ENCODE data around the gene SCNN1A.

DNA sequence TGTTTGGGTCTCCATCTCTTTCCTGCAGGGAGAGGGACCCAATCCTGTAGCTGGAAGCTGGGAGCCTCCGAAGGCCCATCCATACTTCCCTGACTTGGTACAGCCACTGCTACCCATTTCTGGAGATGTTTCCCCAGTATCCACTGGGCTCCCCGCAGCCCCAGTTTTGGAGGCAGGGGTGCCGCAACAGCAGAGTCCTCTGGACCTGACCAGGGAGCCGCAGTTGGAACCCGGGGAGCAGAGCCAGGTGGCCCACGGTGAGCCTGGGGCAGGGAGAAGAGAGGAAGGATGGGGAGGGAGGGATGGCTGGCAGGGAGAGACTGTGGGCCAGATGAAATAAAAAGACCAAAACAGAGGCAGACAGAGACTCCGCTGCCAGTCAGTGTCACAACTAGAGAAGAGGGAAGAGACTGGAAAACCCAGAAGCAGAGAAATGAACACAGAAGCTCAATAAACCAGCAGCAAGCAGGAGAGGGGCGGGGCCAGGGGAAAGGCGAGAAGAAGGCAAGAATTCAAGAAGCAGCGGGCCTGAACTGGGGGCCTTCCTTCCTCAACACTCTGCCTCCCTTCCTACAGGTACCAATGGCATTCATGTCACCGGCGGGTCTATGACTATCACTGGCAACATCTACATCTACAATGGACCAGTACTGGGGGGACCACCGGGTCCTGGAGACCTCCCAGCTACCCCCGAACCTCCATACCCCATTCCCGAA, 14.9 kb upstream of the SCNN1A start:
- TF ChIP-seq EZH2 (IDR thresholded peaks at IDR 0.05; ENCODE audit: low read length, unreplicated experiment) = no peak
- TF ChIP-seq, protein P1, sequence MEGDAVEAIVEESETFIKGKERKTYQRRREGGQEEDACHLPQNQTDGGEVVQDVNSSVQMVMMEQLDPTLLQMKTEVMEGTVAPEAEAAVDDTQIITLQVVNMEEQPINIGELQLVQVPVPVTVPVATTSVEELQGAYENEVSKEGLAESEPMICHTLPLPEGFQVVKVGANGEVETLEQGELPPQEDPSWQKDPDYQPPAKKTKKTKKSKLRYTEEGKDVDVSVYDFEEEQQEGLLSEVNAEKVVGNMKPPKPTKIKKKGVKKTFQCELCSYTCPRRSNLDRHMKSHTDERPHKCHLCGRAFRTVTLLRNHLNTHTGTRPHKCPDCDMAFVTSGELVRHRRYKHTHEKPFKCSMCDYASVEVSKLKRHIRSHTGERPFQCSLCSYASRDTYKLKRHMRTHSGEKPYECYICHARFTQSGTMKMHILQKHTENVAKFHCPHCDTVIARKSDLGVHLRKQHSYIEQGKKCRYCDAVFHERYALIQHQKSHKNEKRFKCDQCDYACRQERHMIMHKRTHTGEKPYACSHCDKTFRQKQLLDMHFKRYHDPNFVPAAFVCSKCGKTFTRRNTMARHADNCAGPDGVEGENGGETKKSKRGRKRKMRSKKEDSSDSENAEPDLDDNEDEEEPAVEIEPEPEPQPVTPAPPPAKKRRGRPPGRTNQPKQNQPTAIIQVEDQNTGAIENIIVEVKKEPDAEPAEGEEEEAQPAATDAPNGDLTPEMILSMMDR (conservative IDR thresholded peaks at IDR 0.05; ENCODE audit: low read depth, low read length) = no peak
- TF ChIP-seq EZH2phosphoT487 (IDR thresholded peaks at IDR 0.05; ENCODE audit: borderline replicate concordance, low read length) = no peak

All from PC-3 (cell line).